GM12891 (cell line): Measurements from ENCODE around the gene SIRT3.

Source experiments
- PAX5 ChIP-seq: IDR thresholded peaks from 2 replicates; pipeline ENCODE4 v1.6.1; 2011; ENCODE audit warnings: low read length, moderate library complexity, mild to moderate bottlenecking; ENCODE audit not compliant: insufficient read depth, severe bottlenecking
- POLR2A ChIP-seq: IDR thresholded peaks from 2 replicates; pipeline ENCODE4 v1.6.1; 2011; ENCODE audit warnings: low read depth, low read length, control low read depth
- POLR2AphosphoS5 ChIP-seq: IDR thresholded peaks from 2 replicates; pipeline ENCODE4 v1.6.1; 2011; ENCODE audit warnings: low read depth, low read length, control low read depth
- POU2F2 ChIP-seq: IDR thresholded peaks from 2 replicates; pipeline ENCODE4 v1.6.1; 2011; ENCODE audit warnings: low read depth, mild to moderate bottlenecking, control low read depth, low read length, moderate library complexity
- SPI1 ChIP-seq: IDR thresholded peaks from 2 replicates; pipeline ENCODE4 v1.6.1; 2011; ENCODE audit warnings: low read depth, low read length, control low read depth
- TAF1 ChIP-seq: IDR thresholded peaks from 2 replicates; pipeline ENCODE4 v1.6.1; 2011; ENCODE audit warnings: low read depth, low read length, control low read depth

DNA sequence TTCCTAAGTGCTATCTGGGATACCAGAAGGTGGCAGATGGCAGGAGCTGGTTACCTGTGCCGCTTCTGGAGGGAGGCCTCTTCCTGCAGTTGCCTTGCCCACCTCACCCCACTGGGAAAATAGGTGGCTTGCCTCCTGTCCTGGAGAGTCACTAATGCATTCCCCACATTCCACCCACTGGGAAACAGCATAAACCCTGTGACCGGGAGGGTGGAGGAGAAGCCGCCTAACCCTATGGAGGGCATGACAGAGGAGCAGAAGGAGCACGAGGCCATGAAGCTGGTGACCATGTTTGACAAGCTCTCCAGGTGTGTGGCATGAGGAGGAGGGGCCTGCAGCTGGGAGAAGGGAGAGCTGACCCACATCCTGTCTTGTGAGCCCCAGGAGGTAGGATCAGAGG lies 23.0 kb downstream of the SIRT3 start:
- TF ChIP-seq POLR2A (no peak), TAF1 (no peak), SPI1 (no peak), POLR2AphosphoS5 (no peak), POU2F2 (no peak), PAX5 (no peak)
